HEK293T (cell line): ENCODE results near the gene KCNT1.

ENCODE experiments used
- CTCF ChIA-PET: fragments of 350-600 bp; formaldehyde crosslinking; extraction: SDS; loops from one replicate; lab custom pipeline; 2021; ENCODE audit warnings: antibody characterized with exemption, inconsistent platforms; lab: Yijun Ruan, JAX
- POLR2A ChIA-PET: fragments of 350-600 bp; formaldehyde crosslinking; extraction: SDS; loops from one replicate; lab custom pipeline; 2020; ENCODE audit warnings: antibody characterized with exemption, inconsistent platforms; lab: Yijun Ruan, JAX
- DNase-seq: peaks from one replicate; pipeline ENCODE4 v3.0.0; 2012; ENCODE audit warnings: mixed read lengths; ENCODE audit errors: extremely low spot score
- ARNT ChIP-seq: fragments of 450-650 bp; IDR thresholded peaks from 2 replicates; pipeline ENCODE4 v1.6.1; 2017; ENCODE audit warnings: mild to moderate bottlenecking
- BHLHE40 ChIP-seq: fragments of 450-650 bp; IDR thresholded peaks from 2 replicates; pipeline ENCODE4 v1.6.1; 2016; ENCODE audit warnings: mild to moderate bottlenecking, moderate library complexity, borderline replicate concordance
- CTBP1 ChIP-seq: fragments of 450-650 bp; IDR thresholded peaks from 2 replicates; pipeline ENCODE4 v1.6.1; 2016; ENCODE audit warnings: borderline replicate concordance
- ELF4 ChIP-seq: fragments of 450-650 bp; IDR thresholded peaks from 2 replicates; pipeline ENCODE4 v1.6.1; 2017; ENCODE audit warnings: antibody characterized with exemption
- FOXA1 ChIP-seq: fragments of 450-650 bp; IDR thresholded peaks from 2 replicates; pipeline ENCODE4 v1.6.1; 2016; ENCODE audit warnings: mild to moderate bottlenecking
- FOXK2 ChIP-seq: fragments of 450-650 bp; IDR thresholded peaks from 2 replicates; pipeline ENCODE4 v1.6.1; 2016; ENCODE audit warnings: mild to moderate bottlenecking
- FOXM1 ChIP-seq: fragments of 450-650 bp; IDR thresholded peaks from 2 replicates; pipeline ENCODE4 v1.6.1; 2017; ENCODE audit warnings: mild to moderate bottlenecking, borderline replicate concordance
- HDGF ChIP-seq: fragments of 450-650 bp; IDR thresholded peaks from 2 replicates; pipeline ENCODE4 v1.6.1; 2017; ENCODE audit warnings: antibody characterized with exemption, borderline replicate concordance
- L3MBTL2 ChIP-seq: fragments of 450-650 bp; conservative IDR thresholded peaks from 2 replicates; pipeline ENCODE4 v1.6.1; 2016; ENCODE audit warnings: mild to moderate bottlenecking
- LEF1 ChIP-seq: fragments of 450-650 bp; IDR thresholded peaks from 2 replicates; pipeline ENCODE4 v1.6.1; 2017; ENCODE audit warnings: mild to moderate bottlenecking, borderline replicate concordance
- NFRKB ChIP-seq: fragments of 450-650 bp; IDR thresholded peaks from 2 replicates; pipeline ENCODE4 v1.6.1; 2016; ENCODE audit warnings: mild to moderate bottlenecking, moderate library complexity
- PKNOX1 ChIP-seq: fragments of 450-650 bp; IDR thresholded peaks from 2 replicates; pipeline ENCODE4 v1.6.1; 2016
- SP1 ChIP-seq: fragments of 450-650 bp; IDR thresholded peaks from 2 replicates; pipeline ENCODE4 v1.6.1; 2017
- SUZ12 ChIP-seq: fragments of 450-650 bp; IDR thresholded peaks from 2 replicates; pipeline ENCODE4 v1.6.1; 2016; ENCODE audit warnings: mild to moderate bottlenecking
- TARDBP ChIP-seq: fragments of 450-650 bp; IDR thresholded peaks from 2 replicates; pipeline ENCODE4 v1.6.1; 2016
- ZNF384 ChIP-seq: fragments of 450-650 bp; IDR thresholded peaks from 2 replicates; pipeline ENCODE4 v1.6.1; 2016

The KCNT1 gene

GRCh38 chr9:135752281-135753204 is 50.6 kb downstream of the KCNT1 start:
- DNase-seq: no peak
- TF ChIP-seq ARNT: no peak
- TF ChIP-seq FOXM1: no peak
- no peak for TF ChIP-seq ZNF384
- CTCF ChIA-PET: no interaction called here

GRCh38 chr9:135753391-135754105 is 51.6 kb downstream of the KCNT1 start:
- ChIA-PET CTCF (no interaction called here), POLR2A (no interaction called here)

More at GRCh38 chr9:135752281-135753204, 50.6 kb downstream of the KCNT1 start:
- POLR2A ChIA-PET: no interaction called here

GRCh38 chr9:135756576-135756975 is 54.6 kb downstream of the KCNT1 start:
- no peak for DNase-seq
- ChIA-PET CTCF (no interaction called here), POLR2A (no interaction called here)
- TF ChIP-seq SUZ12 (no peak), HDGF (no peak), NFRKB (no peak)

More at GRCh38 chr9:135753391-135754105, 51.6 kb downstream of the KCNT1 start:
- TF ChIP-seq PKNOX1: no peak
- TF ChIP-seq ARNT: no peak
- no peak for TF ChIP-seq NFRKB
- TF ChIP-seq HDGF: no peak
- no peak for TF ChIP-seq L3MBTL2
- TF ChIP-seq SP1: no peak
- TF ChIP-seq TARDBP: no peak
- TF ChIP-seq ZNF384: no peak
- no peak for TF ChIP-seq FOXM1
- no peak for TF ChIP-seq SUZ12
- no peak for DNase-seq

- DNase-seq: no peak
- TF ChIP-seq BHLHE40 (no peak), TARDBP (no peak), ARNT (no peak), NFRKB (no peak), ZNF384 (no peak), PKNOX1 (no peak), SUZ12 (no peak), FOXA1 (no peak), FOXK2 (no peak), HDGF (no peak)
- ChIA-PET POLR2A (no interaction called here), CTCF (interaction anchor here (0.5 kb wide), 1 partner anchor 57 kb away, joined by 3 read pairs; no protein-coding TSS in a partner anchor)
These were observed 55.4 kb downstream of the KCNT1 start for GRCh38 chr9:135757356-135757755.

- CTCF ChIA-PET: interaction anchor here (0.5 kb wide), 1 partner anchor 56 kb away, joined by 3 read pairs; no protein-coding TSS in a partner anchor
- no peak for DNase-seq
- POLR2A ChIA-PET: no interaction called here
- no peak for TF ChIP-seq FOXM1
- TF ChIP-seq TARDBP: no peak
- TF ChIP-seq ZNF384: no peak
- TF ChIP-seq FOXK2: no peak
- TF ChIP-seq L3MBTL2: no peak
- no peak for TF ChIP-seq NFRKB
- no peak for TF ChIP-seq ELF4
- TF ChIP-seq LEF1: no peak
- TF ChIP-seq ARNT: no peak
- TF ChIP-seq PKNOX1: no peak
- no peak for TF ChIP-seq SUZ12
- TF ChIP-seq FOXA1: no peak
- TF ChIP-seq HDGF: no peak
- TF ChIP-seq SP1: no peak
- TF ChIP-seq BHLHE40: no peak
These were observed 56.1 kb downstream of the KCNT1 start for GRCh38 chr9:135758056-135758455.

GRCh38 chr9:135758870-135759269 is 56.9 kb downstream of the KCNT1 start:
- DNase-seq: no peak
- TF ChIP-seq FOXA1 (no peak), CTBP1 (no peak), HDGF (no peak), TARDBP (no peak), BHLHE40 (no peak)
- ChIA-PET POLR2A (no interaction called here), CTCF (no interaction called here)
